ENCODE data around the gene NAA11. TPM values are rescaled to one million over a fixed set of nuclear protein-coding genes. Genes with fewer than 3 reads are reported as not detected.

The NAA11 gene
- total RNA-seq, result not detected in 2 replicates

GRCh38 chr4:79325864-79326328 is at the start of gene NAA11:
Gene NAA11, minus strand, starts transcription at chr4:79326061. Its CDS starts 184 bp downstream, at chr4:79325877.
- DNase-seq (ENCODE audit: extremely low read depth, low read depth, low spot score), result no peak

- DNase-seq (ENCODE audit: extremely low read depth, low read depth, low spot score), result no peak
Measured at GRCh38 chr4:79370026-79370425, 44.2 kb upstream of the NAA11 start.

- DNase-seq (ENCODE audit: extremely low read depth, low read depth, low spot score), result no peak
Measured at GRCh38 chr4:79367096-79367495, 41.2 kb upstream of the NAA11 start.

- no peak for DNase-seq (ENCODE audit: extremely low read depth, low read depth, low spot score)
Measured at GRCh38 chr4:79366422-79366821, 40.6 kb upstream of the NAA11 start.

GRCh38 chr4:79364061-79364460 is 38.2 kb upstream of the NAA11 start:
- no peak for DNase-seq (ENCODE audit: extremely low read depth, low read depth, low spot score)

- DNase-seq (ENCODE audit: extremely low read depth, low read depth, low spot score), result no peak
Measured at GRCh38 chr4:79362626-79363025, 36.8 kb upstream of the NAA11 start.

GRCh38 chr4:79360006-79360405 is 34.1 kb upstream of the NAA11 start:
- no peak for DNase-seq (ENCODE audit: extremely low read depth, low read depth, low spot score)

GRCh38 chr4:79358438-79358837 is 32.6 kb upstream of the NAA11 start:
- DNase-seq (ENCODE audit: extremely low read depth, low read depth, low spot score), result no peak

GRCh38 chr4:79357365-79357764 is 31.5 kb upstream of the NAA11 start:
- DNase-seq (ENCODE audit: extremely low read depth, low read depth, low spot score), result no peak

GRCh38 chr4:79353075-79353474 is 27.2 kb upstream of the NAA11 start:
- DNase-seq (ENCODE audit: extremely low read depth, low read depth, low spot score), result no peak

- DNase-seq (ENCODE audit: extremely low read depth, low read depth, low spot score), result no peak
Measured at GRCh38 chr4:79348405-79348804, 22.5 kb upstream of the NAA11 start.

- DNase-seq (ENCODE audit: extremely low read depth, low read depth, low spot score), result no peak
Measured at GRCh38 chr4:79341893-79342653, 16.2 kb upstream of the NAA11 start.

- DNase-seq (ENCODE audit: extremely low read depth, low read depth, low spot score), result no peak
Measured at GRCh38 chr4:79340568-79340967, 14.7 kb upstream of the NAA11 start.

- no peak for DNase-seq (ENCODE audit: extremely low read depth, low read depth, low spot score)
Measured at GRCh38 chr4:79338148-79338547, 12.3 kb upstream of the NAA11 start.

- no peak for DNase-seq (ENCODE audit: extremely low read depth, low read depth, low spot score)
Measured at GRCh38 chr4:79334783-79335182, 8.9 kb upstream of the NAA11 start.

- DNase-seq (ENCODE audit: extremely low read depth, low read depth, low spot score), result no peak
Measured at GRCh38 chr4:79334341-79334740, 8.5 kb upstream of the NAA11 start.

GRCh38 chr4:79331126-79331876 is 5.4 kb upstream of the NAA11 start:
- DNase-seq (ENCODE audit: extremely low read depth, low read depth, low spot score), result no peak

- DNase-seq (ENCODE audit: extremely low read depth, low read depth, low spot score), result no peak
Measured at GRCh38 chr4:79330720-79331119, 4.9 kb upstream of the NAA11 start.

- DNase-seq (ENCODE audit: extremely low read depth, low read depth, low spot score), result no peak
Measured at GRCh38 chr4:79325436-79325835, 425 bp downstream of the NAA11 start.

- DNase-seq (ENCODE audit: extremely low read depth, low read depth, low spot score), result no peak
Measured at GRCh38 chr4:79319975-79320374, 5.9 kb downstream of the NAA11 start.

GRCh38 chr4:79317711-79318110 is 8.2 kb downstream of the NAA11 start:
- DNase-seq (ENCODE audit: extremely low read depth, low read depth, low spot score), result no peak

- DNase-seq (ENCODE audit: extremely low read depth, low read depth, low spot score), result no peak
Measured at GRCh38 chr4:79315891-79316290, 10.0 kb downstream of the NAA11 start.
